HEK293 (cell line): ENCODE results near the gene RAB13.
A peak's percentile ranks its signal among the peaks of the same experiment; 100 is the strongest.

Experiments
- CTCF ChIA-PET: fragments of 350-600 bp; formaldehyde crosslinking; extraction: SDS; loops from one replicate; lab custom pipeline; 2021; ENCODE audit warnings: antibody characterized with exemption; lab: Yijun Ruan, JAX
- POLR2A ChIA-PET: fragments of 300-600 bp; formaldehyde crosslinking; extraction: SDS; loops from one replicate; lab custom pipeline; 2020; ENCODE audit warnings: antibody characterized with exemption, inconsistent platforms; lab: Yijun Ruan, JAX
- H3K27ac ChIP-seq: fragments of 200-500 bp; sonication (Bioruptor generic); 2 replicates; pipeline ENCODE4 v1.5.1; 2014; ENCODE audit warnings: low read depth, low read length, control low read depth, inconsistent platforms; ENCODE audit errors: extremely low read depth
- H3K36me3 ChIP-seq, 2 experiments: fragments of 200-500 bp in 1 of 2; sonication (Bioruptor generic) in 1 of 2; 1 replicate in 1 of 2; 2 replicates in 1 of 2; pipeline ENCODE4 v1.5.1; 2014 to 2017; ENCODE audit warnings: inconsistent platforms in 2 of 2, low read length in 2 of 2; ENCODE audit not compliant: control insufficient read depth in 2 of 2, insufficient read depth in 1 of 2
- H3K4me1 ChIP-seq: fragments of 200-500 bp; sonication (Bioruptor generic); 2 replicates; pipeline ENCODE4 v1.5.1; 2014; ENCODE audit warnings: mild to moderate bottlenecking, low read length, inconsistent platforms; ENCODE audit not compliant: control insufficient read depth, insufficient read depth
- H3K4me3 ChIP-seq: 2 replicates; pipeline ENCODE4 v1.5.1; 2011; ENCODE audit warnings: low read depth, mild to moderate bottlenecking, control low read depth, low read length, moderate library complexity
- H3K9me3 ChIP-seq: fragments of 200-500 bp; sonication (Bioruptor generic); 2 replicates; pipeline ENCODE4 v1.5.1; 2014; ENCODE audit warnings: low read depth, low read length, inconsistent platforms; ENCODE audit not compliant: control insufficient read depth, insufficient read depth
- BCL11A ChIP-seq: fragments of 450-650 bp; formaldehyde crosslinking; IDR thresholded peaks from 2 replicates; pipeline ENCODE4 v1.5.1; 2016; ENCODE audit warnings: low read depth, missing biosample characterization, missing genetic modification characterization
- BCL11B ChIP-seq: fragments of 450-650 bp; formaldehyde crosslinking; IDR thresholded peaks from 2 replicates; pipeline ENCODE4 v1.5.1; 2016; ENCODE audit warnings: low read depth, missing biosample characterization, missing genetic modification characterization
- PRDM4 ChIP-seq: fragments of 450-650 bp; formaldehyde crosslinking; IDR thresholded peaks from 2 replicates; pipeline ENCODE4 v1.5.1; 2017; ENCODE audit warnings: missing biosample characterization, missing genetic modification characterization
- REPIN1 ChIP-seq: fragments of 450-650 bp; formaldehyde crosslinking; IDR thresholded peaks from 2 replicates; pipeline ENCODE4 v1.5.1; 2017; ENCODE audit warnings: missing biosample characterization, missing genetic modification characterization, low read depth
- SP2 ChIP-seq: fragments of 450-650 bp; formaldehyde crosslinking; IDR thresholded peaks from 2 replicates; pipeline ENCODE4 v1.5.1; 2016; ENCODE audit warnings: missing biosample characterization, missing genetic modification characterization
- SP7 ChIP-seq: fragments of 450-650 bp; formaldehyde crosslinking; IDR thresholded peaks from 2 replicates; pipeline ENCODE4 v1.5.1; 2016; ENCODE audit warnings: missing biosample characterization, missing genetic modification characterization
- ZBTB48 ChIP-seq: fragments of 450-650 bp; formaldehyde crosslinking; IDR thresholded peaks from 2 replicates; pipeline ENCODE4 v1.5.1; 2016; ENCODE audit warnings: missing biosample characterization, missing genetic modification characterization
- ZFHX2 ChIP-seq: fragments of 450-650 bp; formaldehyde crosslinking; conservative IDR thresholded peaks from 2 replicates; pipeline ENCODE4 v1.5.1; 2016; ENCODE audit warnings: missing biosample characterization, missing genetic modification characterization
- ZNF10 ChIP-seq: fragments of 450-650 bp; formaldehyde crosslinking; IDR thresholded peaks from 2 replicates; pipeline ENCODE4 v1.5.1; 2017; ENCODE audit warnings: missing biosample characterization, missing genetic modification characterization
- ZNF114 ChIP-seq: fragments of 450-650 bp; formaldehyde crosslinking; IDR thresholded peaks from 2 replicates; pipeline ENCODE4 v1.5.0; 2017; ENCODE audit warnings: missing biosample characterization, missing genetic modification characterization
- ZNF157 ChIP-seq: fragments of 450-650 bp; formaldehyde crosslinking; IDR thresholded peaks from 2 replicates; pipeline ENCODE4 v1.5.1; 2016; ENCODE audit warnings: missing biosample characterization, missing genetic modification characterization
- ZNF175 ChIP-seq: fragments of 450-650 bp; formaldehyde crosslinking; IDR thresholded peaks from 2 replicates; pipeline ENCODE4 v1.5.1; 2016; ENCODE audit warnings: missing biosample characterization, missing genetic modification characterization
- ZNF26 ChIP-seq: fragments of 450-650 bp; formaldehyde crosslinking; IDR thresholded peaks from 2 replicates; pipeline ENCODE4 v1.5.1; 2016; ENCODE audit warnings: missing biosample characterization, missing genetic modification characterization
- ZNF324 ChIP-seq: fragments of 450-650 bp; formaldehyde crosslinking; IDR thresholded peaks from 2 replicates; pipeline ENCODE4 v1.5.1; 2016; ENCODE audit warnings: missing biosample characterization, missing genetic modification characterization
- ZNF391 ChIP-seq: fragments of 450-650 bp; formaldehyde crosslinking; IDR thresholded peaks from 2 replicates; pipeline ENCODE4 v1.5.1; 2016; ENCODE audit warnings: low read depth, missing biosample characterization, missing genetic modification characterization, borderline replicate concordance
- ZNF560 ChIP-seq: fragments of 450-650 bp; formaldehyde crosslinking; IDR thresholded peaks from 2 replicates; pipeline ENCODE4 v1.5.1; 2017; ENCODE audit warnings: missing biosample characterization, missing genetic modification characterization, borderline replicate concordance
- ZNF654 ChIP-seq: fragments of 450-650 bp; formaldehyde crosslinking; IDR thresholded peaks from 2 replicates; pipeline ENCODE4 v1.5.1; 2016; ENCODE audit warnings: low read depth, missing biosample characterization, missing genetic modification characterization
- ZNF658 ChIP-seq: fragments of 450-650 bp; formaldehyde crosslinking; IDR thresholded peaks from 2 replicates; pipeline ENCODE4; 2016; ENCODE audit warnings: missing biosample characterization, missing genetic modification characterization
- ZNF660 ChIP-seq: fragments of 450-650 bp; IDR thresholded peaks from 2 replicates; pipeline ENCODE4 v1.5.1; 2018; ENCODE audit warnings: missing biosample characterization, mild to moderate bottlenecking, missing genetic modification characterization
- ZNF677 ChIP-seq: fragments of 450-650 bp; IDR thresholded peaks from 2 replicates; pipeline ENCODE4 v1.5.0; 2018; ENCODE audit warnings: missing biosample characterization, mild to moderate bottlenecking, missing genetic modification characterization, moderate library complexity
- ZSCAN30 ChIP-seq: fragments of 450-650 bp; IDR thresholded peaks from 2 replicates; pipeline ENCODE4 v1.5.1; 2018; ENCODE audit warnings: missing biosample characterization, mild to moderate bottlenecking, missing genetic modification characterization, moderate library complexity

RAB13 gene

GRCh38 chr1:153968408-153968807, 17.7 kb downstream of the RAB13 start:
- POLR2A ChIA-PET, result interaction anchor here (1.9 to 5.2 kb wide), 5 partner anchors 9 to 46 kb away, joined by 7 to 137 read pairs (median 31); partner anchors contain the start of genes GATAD2B, JTB, RAB13 and RPS27
- Histone ChIP-seq H3K36me3 (peaks cover 0 to 15% of the 10 kb centered on the region in 2 experiments; a peak in 2 of 3 replicates), H3K4me3 (peak overlapping the region; percentile 29), H3K27ac (no peak overlapping the region; the same call in 1 of the 2 replicates), H3K4me1 (no peaks in the 10 kb centered on the region; the same call in 1 of the 2 replicates), H3K9me3 (no peaks in the 10 kb centered on the region)
- CTCF ChIA-PET, result interaction anchor here (0.5 to 3.1 kb wide), 7 partner anchors 8 to 341 kb away, joined by 4 to 19 read pairs (median 5); partner anchors contain the start of genes JTB, RAB13, S100A1 and S100A13
- TF ChIP-seq ZNF391 (no peak), ZFHX2 (0 out of 2 replicates have a peak, but pooled peaks have one; percentile 17), ZNF560 (tag by site-specific recombination) (no peak), ZNF26 (tag by site-specific recombination) (no peak), REPIN1 (tag by site-specific recombination) (no peak), ZNF114 (tag by site-specific recombination) (no peak)

GRCh38 chr1:153968000-153968363, 18.2 kb downstream of the RAB13 start:
- Histone ChIP-seq H3K36me3 (peaks cover 0 to 11% of the 10 kb centered on the region in 2 experiments; a peak in 2 of 3 replicates), H3K4me1 (no peaks in the 10 kb centered on the region; the same call in 1 of the 2 replicates), H3K4me3 (peak overlapping the region; percentile 29), H3K27ac (peak overlapping the region; percentile 87), H3K9me3 (no peaks in the 10 kb centered on the region)
- ChIA-PET CTCF (interaction anchor here (0.8 to 3.1 kb wide), 8 partner anchors 9 to 340 kb away, joined by 4 to 19 read pairs (median 6); partner anchors contain the start of genes JTB, RAB13, S100A1 and S100A13), POLR2A (interaction anchor here (0.7 to 5.2 kb wide), 17 partner anchors 9 to 403 kb away, joined by 3 to 137 read pairs (median 7); partner anchors contain the start of genes CHTOP, CRTC2, DENND4B and GATAD2B)
- TF ChIP-seq BCL11B, result no peak
- 0 out of 2 replicates have a peak, but pooled peaks have one; percentile 27 for TF ChIP-seq ZNF660 (tag by site-specific recombination)
- TF ChIP-seq ZNF677, result no peak
- no peak for TF ChIP-seq ZSCAN30

- H3K4me3 ChIP-seq, result peak within 1 kb of the TSS; percentile 51
- ChIA-PET CTCF (interaction anchor here (0.6 to 3.1 kb wide), 11 partner anchors 10 to 614 kb away, joined by 3 to 19 read pairs (median 5); partner anchors contain the start of genes DENND4B, JTB, RAB13 and S100A1), POLR2A (interaction anchor here (0.5 to 5.2 kb wide), 22 partner anchors 9 to 403 kb away, joined by 3 to 137 read pairs (median 6); partner anchors contain the start of genes CHTOP, CRTC2, DENND4B and GATAD2B)
- peak within 1 kb of the TSS; percentile 87 for H3K27ac ChIP-seq
- peaks cover 3% of the 10 kb centered on the region; the same call in 1 of the 2 replicates for H3K4me1 ChIP-seq
- no peaks in the 10 kb centered on the region for H3K9me3 ChIP-seq
- peaks cover 0 to 4% of the 10 kb centered on the region in 2 experiments; a peak in 2 of 3 replicates for H3K36me3 ChIP-seq
- no peak for TF ChIP-seq ZNF658
- TF ChIP-seq ZNF324 (tag by site-specific recombination), result peak; percentile 73; the same call in 1 of the 2 replicates
- no peak for TF ChIP-seq ZNF157 (tag by site-specific recombination)
- TF ChIP-seq SP7 (tag by site-specific recombination), result peak; percentile 82; the same call in 1 of the 2 replicates
- peak; percentile 69; the same call in 1 of the 2 replicates for TF ChIP-seq ZBTB48 (tag by site-specific recombination)
- TF ChIP-seq ZNF10 (tag by site-specific recombination), result no peak
- TF ChIP-seq SP2 (tag by site-specific recombination), result peak; percentile 95
- peak; percentile 94 for TF ChIP-seq BCL11A (tag by site-specific recombination)
- TF ChIP-seq PRDM4 (tag by site-specific recombination), result 0 out of 2 replicates have a peak, but pooled peaks have one; percentile 21
- TF ChIP-seq ZNF677, result no peak
- peak; percentile 54 for TF ChIP-seq ZFHX2
- TF ChIP-seq ZNF654 (tag by site-specific recombination), result 0 out of 2 replicates have a peak, but pooled peaks have one; percentile 7
- TF ChIP-seq ZNF175 (tag by site-specific recombination), result no peak
These were observed 18.8 kb downstream of the RAB13 start, which contains the start of gene CREB3L4 for GRCh38 chr1:153967107-153967999. TSS of gene CREB3L4 (plus strand) at chr1:153967902. CDS start at chr1:153968526, 624 bp downstream.
